Left lung (tissue), 10 donors: ENCODE data around the gene MEF2C. TPM values are rescaled to one million over a fixed set of nuclear protein-coding genes. Genes with fewer than 3 reads are reported as not detected.

Experiments used
- ATAC-seq: fragments of 200-7000 bp; cut with Tn5 transposase; one replicate; pipeline ENCODE4 v1.9.1; 2020; ENCODE audit warnings: moderate library complexity
- DNase-seq, 4 donors: peaks; one replicate each; pipeline ENCODE4 v3.0.0-alpha.2; 2013 to 2020
- H3K27ac ChIP-seq, 2 donors: fragments of 200-600 bp; sonication (generic) in 1 of 2; one replicate each; pipeline versions ENCODE4 v1.5.0 to v1.8.0; 2020 to 2021
- H3K27me3 ChIP-seq, 2 donors: fragments of 200-600 bp; sonication (generic) in 1 of 2; one replicate each; pipeline versions ENCODE4 v1.5.0 to v1.8.0; 2020 to 2021
- H3K36me3 ChIP-seq, 2 donors: fragments of 200-600 bp; sonication (generic) in 1 of 2; one replicate each; pipeline versions ENCODE4 v1.5.0 to v1.8.0; 2020 to 2021
- H3K4me1 ChIP-seq, 2 donors: fragments of 200-600 bp; one replicate each; pipeline ENCODE4 v1.8.0; 2021
- H3K4me3 ChIP-seq, 2 donors: fragments of 200-600 bp; sonication (generic) in 1 of 2; one replicate each; pipeline versions ENCODE4 v1.5.0 to v1.8.0; 2020 to 2021; ENCODE audit warnings: mild to moderate bottlenecking in 1 of 2
- H3K9me3 ChIP-seq, 2 donors: fragments of 200-600 bp; sonication (generic) in 1 of 2; one replicate each; pipeline versions ENCODE4 v1.5.0 to v1.8.0; 2020 to 2021
- CTCF ChIP-seq, 2 donors: fragments of 200-600 bp; sonication (generic) in 1 of 2; IDR thresholded peaks; one replicate each; pipeline versions ENCODE4 v1.5.0 to v1.8.0; 2021; ENCODE audit warnings: antibody characterized with exemption in 2 of 2
- intact Hi-C, 2 donors: fragments of 100-400 bp; cut with DNase I; formaldehyde crosslinking; loops; one replicate each; pipeline versions ENCODE4 v1.11.2 to v1.14.2; 2022
- polyA plus RNA-seq, 6 donors: library from polyadenylated mRNA; unstranded; fragments of 120-200 nt; gene quantifications; one replicate each; pipeline ENCODE4 v1.2.1, GENCODE V29; 2013; ENCODE audit not compliant: insufficient read length in 6 of 6
- total RNA-seq, 2 donors: library from RNA; stranded (reverse); fragmentation: NEBNext Ultra II Directional; extraction: Animal tissue kit (Norgen Biotek cat#: 25700); gene quantifications; one replicate each; pipeline ENCODE4 v1.2.1, GENCODE V29; 2021
- donor health status: DM: no; HTN: yes; CAD: no.
- donor health status: DM: no; HTN: no; CAD: no.

MEF2C gene
- total and polyA plus RNA-seq, 8 donors: 45.7 to 97.3 (median 81.5) TPM

- H3K4me1 ChIP-seq: no peaks in the 10 kb centered on the region
- H3K9me3 ChIP-seq: no peaks in the 10 kb centered on the region
- no peak for DNase-seq
- no peak overlapping the region for H3K27ac ChIP-seq
- H3K36me3 ChIP-seq: peaks cover 0 to 4% of the 10 kb centered on the region in 2 donors
- TF ChIP-seq CTCF (IDR thresholded peaks at IDR 0.05): no peak
- ATAC-seq: no peak
- H3K27me3 ChIP-seq: no peaks in the 10 kb centered on the region
- no peak overlapping the region for H3K4me3 ChIP-seq
- intact Hi-C loops: no loop called here
These were observed 112.4 kb downstream of the MEF2C start for GRCh38 chr5:88770276-88771257.

GRCh38 chr5:88769165-88769564, 113.8 kb downstream of the MEF2C start:
- TF ChIP-seq CTCF (IDR thresholded peaks at IDR 0.05): no peak
- Histone ChIP-seq H3K36me3 (peaks cover 0 to 4% of the 10 kb centered on the region in 2 donors), H3K4me3 (no peak overlapping the region), H3K4me1 (no peaks in the 10 kb centered on the region), H3K27ac (no peak overlapping the region), H3K27me3 (no peaks in the 10 kb centered on the region), H3K9me3 (no peaks in the 10 kb centered on the region)
- ATAC-seq (peak; percentile 26), DNase-seq (no peak)
- intact Hi-C loops: no loop called here

- intact Hi-C loops: no loop called here
These were observed 114.6 kb downstream of the MEF2C start for GRCh38 chr5:88768411-88768810.

GRCh38 chr5:88765798-88766197, 117.2 kb downstream of the MEF2C start:
- ATAC-seq: no peak
- intact Hi-C loops: no loop called here
- no peak overlapping the region for H3K27ac ChIP-seq
- no peak for TF ChIP-seq CTCF (IDR thresholded peaks at IDR 0.05)
- H3K36me3 ChIP-seq: peaks cover 0 to 1% of the 10 kb centered on the region in 2 donors
- H3K4me1 ChIP-seq: peaks cover 0 to 9% of the 10 kb centered on the region in 2 donors
- no peak overlapping the region for H3K4me3 ChIP-seq
- no peak for DNase-seq
- H3K27me3 ChIP-seq: no peaks in the 10 kb centered on the region
- H3K9me3 ChIP-seq: no peaks in the 10 kb centered on the region

More at GRCh38 chr5:88768411-88768810, 114.6 kb downstream of the MEF2C start:
- H3K27me3 ChIP-seq: no peaks in the 10 kb centered on the region
- H3K4me1 ChIP-seq: no peaks in the 10 kb centered on the region
- no peak overlapping the region for H3K27ac ChIP-seq
- no peak overlapping the region for H3K4me3 ChIP-seq
- DNase-seq: no peak
- H3K9me3 ChIP-seq: no peaks in the 10 kb centered on the region
- H3K36me3 ChIP-seq: peaks cover 0 to 4% of the 10 kb centered on the region in 2 donors
- no peak for TF ChIP-seq CTCF (IDR thresholded peaks at IDR 0.05)
- ATAC-seq: no peak

GRCh38 chr5:88765171-88765570, 117.8 kb downstream of the MEF2C start:
- TF ChIP-seq CTCF (IDR thresholded peaks at IDR 0.05): no peak
- peaks cover 0 to 7% of the 10 kb centered on the region in 2 donors for H3K36me3 ChIP-seq
- H3K4me3 ChIP-seq: no peak overlapping the region
- peaks cover 0 to 9% of the 10 kb centered on the region in 2 donors for H3K4me1 ChIP-seq
- H3K27me3 ChIP-seq: no peaks in the 10 kb centered on the region
- DNase-seq: peak in 1 of 4 donors; percentile 17
- H3K27ac ChIP-seq: no peak overlapping the region
- no peaks in the 10 kb centered on the region for H3K9me3 ChIP-seq
- intact Hi-C loops: no loop called here
- ATAC-seq: no peak
